GM23248 (cell line): ENCODE results near the gene CLDN20.

ENCODE experiments used
- EZH2 ChIP-seq: fragments of 200-600 bp; sonication (generic); IDR thresholded peaks from 2 replicates; pipeline ENCODE4 v1.6.1; 2018; ENCODE audit warnings: antibody characterized with exemption, mild to moderate bottlenecking; ENCODE audit not compliant: insufficient read depth, poor library complexity, severe bottlenecking
- EZH2phosphoT487 ChIP-seq: fragments of 200-600 bp; sonication (generic); IDR thresholded peaks from 2 replicates; pipeline ENCODE4 v1.6.1; 2018; ENCODE audit warnings: antibody characterized with exemption, moderate library complexity, mild to moderate bottlenecking, low read depth; ENCODE audit not compliant: insufficient read depth

DNA sequence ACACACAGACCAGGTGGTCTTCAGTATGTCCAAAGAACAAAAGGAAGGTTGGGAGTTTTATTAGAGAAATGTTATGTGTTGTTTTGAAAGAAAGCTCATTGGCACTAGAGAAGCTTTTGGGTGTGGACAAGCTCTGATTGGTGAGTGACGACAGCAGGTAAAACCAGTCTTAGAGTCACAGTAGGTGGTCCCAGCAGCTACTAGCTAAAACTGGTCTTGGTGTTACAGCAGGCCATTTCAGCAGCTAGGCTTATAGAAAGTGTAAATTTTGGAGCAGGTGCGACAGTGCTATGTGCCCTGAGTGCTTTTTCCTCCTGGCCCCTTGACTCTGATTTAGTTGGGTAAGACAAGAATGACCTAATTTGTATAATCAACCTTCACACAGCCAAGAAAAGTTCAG lies 3.6 kb downstream of the CLDN20 start:
- TF ChIP-seq EZH2 (no peak), EZH2phosphoT487 (no peak)
